Stimulated activated CD4-positive, alpha-beta T cell treated with anti-CD3 and anti-CD28 coated beads, Interleukin-15, amount 100 ng/mL, for 24 hours (primary cell): ENCODE data around the gene AASS.
"Not testable (repeated sequence)": the region's sequence is repeated elsewhere in the genome, so short reads cannot be mapped to it uniquely, and the experiment has no call there.

Source experiments
- DNase-seq: peaks from one replicate; pipeline ENCODE4 v3.0.0-alpha.2; 2020

Gene AASS

GRCh38 chr7:122143751-122144711 lies at the start of gene AASS:
AASS (minus strand) TSS chr7:122144249; CDS start chr7:122133726, 10,523 bp downstream.
- DNase-seq = peak; percentile 88

DNA sequence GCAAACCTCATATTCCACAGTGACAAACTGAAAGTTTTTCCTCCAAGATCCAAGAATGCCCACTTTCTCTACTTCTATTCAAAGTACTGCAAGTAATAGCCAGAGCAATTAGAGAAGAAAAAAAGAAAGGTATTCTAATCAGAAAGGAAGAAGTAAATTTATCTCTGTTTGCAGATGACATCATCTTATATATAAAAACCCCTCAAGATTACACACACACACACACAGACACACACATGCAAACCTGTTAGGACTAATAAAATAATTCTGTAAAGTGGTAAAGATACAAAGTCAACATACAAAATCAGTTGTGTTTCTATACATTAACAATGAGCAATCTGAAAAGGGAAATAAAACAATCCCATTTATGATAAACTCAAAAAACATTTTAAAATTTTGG lies 44.7 kb upstream of the AASS start:
- no peak for DNase-seq

- DNase-seq = no peak
These were observed 39.1 kb upstream of the AASS start for GRCh38 chr7:122183106-122183505.

DNA sequence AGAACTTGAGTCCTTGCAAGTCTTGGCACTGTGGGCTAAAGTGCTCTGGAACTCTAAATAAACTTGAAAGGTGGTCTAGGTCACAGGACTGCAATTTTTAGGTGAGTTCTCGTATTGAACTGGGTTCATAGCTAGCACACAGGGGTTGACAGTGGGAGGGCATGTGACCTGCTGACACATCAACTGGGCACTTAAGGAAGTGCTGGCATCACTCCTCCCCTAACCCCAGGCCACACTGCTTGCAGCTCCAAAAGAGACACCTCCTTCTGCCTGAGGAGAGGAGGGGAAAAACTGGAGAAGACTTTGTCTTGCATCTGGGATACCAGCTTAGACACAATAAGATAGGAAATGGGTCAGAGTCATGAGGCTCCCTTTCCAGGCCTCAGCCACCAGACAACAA lies 38.0 kb upstream of the AASS start:
- DNase-seq = no peak

- DNase-seq = not testable (repeated sequence)
These were observed 28.1 kb upstream of the AASS start for GRCh38 chr7:122172144-122172543.

DNA sequence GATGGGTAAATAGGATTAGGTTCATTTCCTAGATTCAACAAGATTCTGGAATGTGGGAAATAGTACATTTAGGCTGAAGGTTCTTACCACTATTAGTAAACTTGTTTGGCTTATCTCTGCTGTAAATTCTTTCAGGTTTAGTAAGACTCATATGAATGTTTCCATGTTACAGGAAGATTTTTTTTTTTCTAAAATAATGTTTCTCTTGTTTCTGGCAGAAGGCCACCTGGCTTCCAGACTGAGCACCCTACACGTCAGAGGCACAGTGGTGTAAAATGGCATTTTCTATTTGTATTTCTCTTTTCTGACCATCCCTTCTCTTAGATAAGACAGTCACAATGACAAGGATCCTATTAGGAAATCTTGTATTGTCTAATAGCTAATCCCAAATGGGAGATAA lies 22.7 kb upstream of the AASS start:
- DNase-seq = no peak

- no peak for DNase-seq
These were observed 22.2 kb upstream of the AASS start for GRCh38 chr7:122166275-122166674.

- no peak for DNase-seq
These were observed 17.6 kb upstream of the AASS start for GRCh38 chr7:122161628-122162027.

GRCh38 chr7:122155566-122155965 lies 11.5 kb upstream of the AASS start:
- no peak for DNase-seq

GRCh38 chr7:122148878-122149277 lies 4.8 kb upstream of the AASS start:
- no peak for DNase-seq

GRCh38 chr7:122148081-122148480 lies 4.0 kb upstream of the AASS start:
- no peak for DNase-seq

DNA sequence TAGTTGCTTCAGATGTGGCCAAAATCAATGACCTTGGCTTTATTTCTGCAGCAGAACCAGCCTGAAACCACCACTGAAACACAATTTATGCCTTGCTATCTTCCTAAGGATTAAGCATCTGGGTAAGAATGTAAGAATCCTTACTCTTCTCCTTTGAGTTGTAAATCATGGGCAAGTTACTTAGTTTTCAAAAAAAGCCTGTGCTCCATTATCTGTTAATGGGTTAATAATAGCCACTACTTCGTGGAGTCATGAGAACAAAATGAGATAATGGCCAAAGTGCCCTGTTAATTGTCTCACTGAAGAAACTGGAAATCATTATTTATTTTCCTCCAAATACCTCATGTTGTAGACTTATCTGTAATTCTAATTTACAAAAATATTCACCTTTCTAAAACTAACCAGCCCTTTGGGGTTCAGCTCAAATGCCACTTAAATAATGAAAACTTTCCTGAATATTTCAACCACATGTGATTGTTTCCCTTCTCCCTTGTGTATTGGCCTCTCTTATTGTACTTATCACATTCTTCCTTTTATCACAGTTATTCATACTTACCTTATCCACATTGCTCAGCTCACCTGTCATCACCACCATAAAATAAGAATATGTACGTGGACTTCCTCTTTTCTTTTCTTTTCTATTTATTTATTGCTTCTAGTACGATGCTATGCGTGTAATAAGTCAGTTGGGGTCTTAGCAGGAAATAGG lies 2.0 kb upstream of the AASS start:
- no peak for DNase-seq

DNA sequence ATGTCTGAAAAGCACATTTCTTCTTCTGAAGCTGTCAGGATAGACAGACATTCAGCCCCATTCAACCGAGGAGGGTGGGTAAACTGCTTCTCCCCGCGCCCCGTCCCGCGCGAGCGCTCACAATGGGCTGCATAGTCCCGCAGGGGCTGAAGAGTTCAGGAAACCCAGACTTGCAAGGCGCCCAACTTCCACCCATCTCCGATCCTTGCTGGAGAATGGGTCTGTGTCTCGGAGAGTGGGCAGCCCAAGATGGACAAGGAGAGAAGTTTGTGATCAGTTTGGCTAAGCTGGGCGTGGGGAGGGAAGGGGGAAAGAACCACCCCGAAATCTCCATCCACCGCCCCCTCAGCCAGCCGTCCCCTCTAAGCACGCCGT lies 686 bp downstream of the AASS start:
- DNase-seq = peak; percentile 10

DNA sequence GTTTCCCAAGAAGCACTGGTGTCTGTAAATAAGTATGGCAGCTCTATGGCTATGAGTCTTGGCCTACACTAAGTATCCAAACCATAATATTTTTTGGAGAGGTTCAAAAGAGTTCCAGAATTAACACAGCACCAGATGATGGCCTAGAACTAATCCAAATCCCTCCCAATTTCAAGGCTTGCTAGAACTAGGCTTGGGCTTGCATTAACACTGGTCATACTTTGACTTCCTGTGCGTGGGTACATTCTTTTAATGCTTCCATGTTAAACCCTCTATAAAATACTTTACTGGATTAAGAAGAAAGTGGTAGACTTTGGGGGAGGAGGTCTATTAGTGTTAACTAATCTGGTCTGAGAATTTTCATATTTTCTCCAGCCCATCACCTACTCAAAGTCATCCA lies 3.1 kb downstream of the AASS start:
- DNase-seq = no peak

- DNase-seq = no peak
These were observed 6.6 kb downstream of the AASS start for GRCh38 chr7:122137251-122138077.

DNA sequence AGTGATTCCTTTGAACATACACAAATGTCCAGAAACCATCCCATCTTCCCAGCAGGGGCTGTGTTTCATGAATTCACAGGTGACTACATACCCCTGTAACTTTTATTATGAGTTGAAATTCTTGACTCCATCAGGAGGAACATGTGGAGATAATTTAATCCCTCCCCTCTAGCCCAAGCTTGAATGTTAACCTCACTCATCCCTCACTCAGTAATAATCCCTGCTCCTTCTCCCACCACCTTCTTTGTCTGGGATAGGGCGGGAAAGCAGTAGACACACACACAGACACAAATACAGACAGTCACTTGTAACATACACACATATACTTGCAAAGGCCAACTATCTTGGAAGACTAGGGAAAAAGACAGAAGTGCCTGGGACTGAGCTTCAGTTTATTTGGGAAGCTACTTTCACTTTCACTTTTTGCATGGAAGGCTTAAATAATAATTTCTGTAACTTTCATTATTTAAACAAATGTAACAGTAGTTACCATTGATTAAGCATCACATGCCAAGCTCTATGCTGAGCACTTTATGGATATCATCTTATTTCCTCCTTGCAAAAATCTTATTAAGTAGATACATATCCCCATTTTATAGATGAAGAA lies 7.3 kb downstream of the AASS start:
- DNase-seq = no peak

- DNase-seq = no peak
These were observed 8.0 kb downstream of the AASS start for GRCh38 chr7:122136078-122136477.

- no peak for DNase-seq
These were observed 8.8 kb downstream of the AASS start for GRCh38 chr7:122135275-122135674.

DNA sequence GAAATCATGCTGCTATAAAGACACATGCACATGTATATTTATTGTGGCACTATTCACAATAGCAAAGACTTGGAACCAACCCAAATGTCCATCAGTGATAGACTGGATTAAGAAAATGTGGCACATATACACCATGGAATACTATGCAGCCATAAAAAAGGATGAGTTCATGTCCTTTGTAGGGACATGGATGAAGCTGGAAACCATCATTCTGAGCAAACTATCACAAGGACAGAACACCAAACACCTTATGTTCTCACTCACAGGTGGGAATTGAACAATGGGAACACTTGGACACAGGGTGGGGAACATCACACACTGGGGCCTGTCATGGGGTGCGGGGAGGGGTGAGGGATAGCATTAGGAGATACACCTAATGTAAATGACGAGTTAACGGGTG lies 9.3 kb downstream of the AASS start:
- DNase-seq = not testable (repeated sequence)

- DNase-seq = no peak
These were observed 10.6 kb downstream of the AASS start for GRCh38 chr7:122133477-122133876.

DNA sequence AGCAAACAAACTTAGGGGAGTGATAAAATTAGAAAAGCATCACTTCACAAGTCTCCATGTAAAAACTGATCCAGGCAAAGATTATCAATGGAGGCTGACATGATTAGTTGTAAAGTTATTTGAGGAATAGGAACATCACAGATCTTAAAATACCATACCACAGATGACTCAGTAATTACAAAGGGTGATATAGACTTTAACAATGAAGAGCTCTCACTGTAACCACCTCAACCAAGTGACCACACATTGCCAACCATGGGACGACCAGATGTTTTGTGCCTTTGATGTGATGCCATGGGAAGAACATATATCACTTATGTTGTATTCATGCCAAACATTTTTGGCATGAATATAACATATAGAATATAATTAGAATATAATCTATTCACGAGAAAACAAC lies 11.7 kb downstream of the AASS start:
- DNase-seq = no peak

GRCh38 chr7:122123746-122124145 lies 20.3 kb downstream of the AASS start:
- no peak for DNase-seq

GRCh38 chr7:122118757-122119156 lies 25.3 kb downstream of the AASS start:
- DNase-seq = no peak
